ENCODE measurements around the gene TMEM220.

DNA sequence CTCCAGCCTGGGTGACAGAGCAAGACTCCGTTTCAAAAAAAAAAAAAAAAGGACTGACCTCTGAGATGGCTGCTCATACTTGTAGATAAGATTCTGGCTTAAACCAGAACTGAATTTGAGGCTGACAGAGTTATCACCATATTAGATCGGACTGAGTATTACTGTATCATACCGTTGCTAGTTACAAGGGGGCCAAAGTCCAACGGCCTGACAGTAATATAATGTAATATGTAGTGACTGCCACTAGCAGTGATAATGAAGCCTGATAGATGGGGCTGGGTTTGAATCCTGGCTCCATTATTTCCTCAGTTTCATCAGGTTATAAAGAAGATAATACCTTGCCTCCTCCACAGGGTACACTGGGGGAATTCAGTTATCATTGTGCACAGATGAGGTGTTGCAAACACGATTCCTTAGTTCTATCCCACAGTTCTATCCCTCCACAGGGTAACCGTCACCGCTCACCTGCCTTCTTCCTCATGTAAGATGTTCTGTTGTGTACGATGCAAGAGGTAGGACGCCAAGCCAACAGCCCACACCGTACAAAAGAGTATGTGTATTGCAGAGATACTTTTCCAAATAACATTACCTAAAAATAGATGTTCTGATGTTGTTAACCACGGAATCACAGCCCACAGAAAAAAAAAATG lies 5.2 kb downstream of the TMEM220 start:
- TF ChIP-seq, protein P1, sequence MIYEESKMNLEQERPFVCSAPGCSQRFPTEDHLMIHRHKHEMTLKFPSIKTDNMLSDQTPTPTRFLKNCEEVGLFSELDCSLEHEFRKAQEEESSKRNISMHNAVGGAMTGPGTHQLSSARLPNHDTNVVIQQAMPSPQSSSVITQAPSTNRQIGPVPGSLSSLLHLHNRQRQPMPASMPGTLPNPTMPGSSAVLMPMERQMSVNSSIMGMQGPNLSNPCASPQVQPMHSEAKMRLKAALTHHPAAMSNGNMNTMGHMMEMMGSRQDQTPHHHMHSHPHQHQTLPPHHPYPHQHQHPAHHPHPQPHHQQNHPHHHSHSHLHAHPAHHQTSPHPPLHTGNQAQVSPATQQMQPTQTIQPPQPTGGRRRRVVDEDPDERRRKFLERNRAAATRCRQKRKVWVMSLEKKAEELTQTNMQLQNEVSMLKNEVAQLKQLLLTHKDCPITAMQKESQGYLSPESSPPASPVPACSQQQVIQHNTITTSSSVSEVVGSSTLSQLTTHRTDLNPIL (CRISPR knock-in tag; IDR thresholded peaks at IDR 0.05; ENCODE audit: low read depth), result no peak
- TF ChIP-seq, protein P2, sequence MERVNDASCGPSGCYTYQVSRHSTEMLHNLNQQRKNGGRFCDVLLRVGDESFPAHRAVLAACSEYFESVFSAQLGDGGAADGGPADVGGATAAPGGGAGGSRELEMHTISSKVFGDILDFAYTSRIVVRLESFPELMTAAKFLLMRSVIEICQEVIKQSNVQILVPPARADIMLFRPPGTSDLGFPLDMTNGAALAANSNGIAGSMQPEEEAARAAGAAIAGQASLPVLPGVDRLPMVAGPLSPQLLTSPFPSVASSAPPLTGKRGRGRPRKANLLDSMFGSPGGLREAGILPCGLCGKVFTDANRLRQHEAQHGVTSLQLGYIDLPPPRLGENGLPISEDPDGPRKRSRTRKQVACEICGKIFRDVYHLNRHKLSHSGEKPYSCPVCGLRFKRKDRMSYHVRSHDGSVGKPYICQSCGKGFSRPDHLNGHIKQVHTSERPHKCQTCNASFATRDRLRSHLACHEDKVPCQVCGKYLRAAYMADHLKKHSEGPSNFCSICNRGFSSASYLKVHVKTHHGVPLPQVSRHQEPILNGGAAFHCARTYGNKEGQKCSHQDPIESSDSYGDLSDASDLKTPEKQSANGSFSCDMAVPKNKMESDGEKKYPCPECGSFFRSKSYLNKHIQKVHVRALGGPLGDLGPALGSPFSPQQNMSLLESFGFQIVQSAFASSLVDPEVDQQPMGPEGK (CRISPR knock-in tag; IDR thresholded peaks at IDR 0.05; ENCODE audit: borderline replicate concordance), result no peak
- no peak for TF ChIP-seq ZFP3 (CRISPR knock-in tag; IDR thresholded peaks at IDR 0.05)
- TF ChIP-seq, protein P3, sequence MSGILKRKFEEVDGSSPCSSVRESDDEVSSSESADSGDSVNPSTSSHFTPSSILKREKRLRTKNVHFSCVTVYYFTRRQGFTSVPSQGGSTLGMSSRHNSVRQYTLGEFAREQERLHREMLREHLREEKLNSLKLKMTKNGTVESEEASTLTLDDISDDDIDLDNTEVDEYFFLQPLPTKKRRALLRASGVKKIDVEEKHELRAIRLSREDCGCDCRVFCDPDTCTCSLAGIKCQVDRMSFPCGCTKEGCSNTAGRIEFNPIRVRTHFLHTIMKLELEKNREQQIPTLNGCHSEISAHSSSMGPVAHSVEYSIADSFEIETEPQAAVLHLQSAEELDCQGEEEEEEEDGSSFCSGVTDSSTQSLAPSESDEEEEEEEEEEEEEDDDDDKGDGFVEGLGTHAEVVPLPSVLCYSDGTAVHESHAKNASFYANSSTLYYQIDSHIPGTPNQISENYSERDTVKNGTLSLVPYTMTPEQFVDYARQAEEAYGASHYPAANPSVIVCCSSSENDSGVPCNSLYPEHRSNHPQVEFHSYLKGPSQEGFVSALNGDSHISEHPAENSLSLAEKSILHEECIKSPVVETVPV (CRISPR knock-in tag; IDR thresholded peaks at IDR 0.05), result no peak
- TF ChIP-seq ARNTL (CRISPR knock-in tag; IDR thresholded peaks at IDR 0.05; ENCODE audit: borderline replicate concordance, low read depth), result no peak
- no peak for TF ChIP-seq ZNF70 (CRISPR knock-in tag; IDR thresholded peaks at IDR 0.05)
- no peak for TF ChIP-seq RARB (CRISPR knock-in tag; IDR thresholded peaks at IDR 0.05)
- TF ChIP-seq, protein P4, sequence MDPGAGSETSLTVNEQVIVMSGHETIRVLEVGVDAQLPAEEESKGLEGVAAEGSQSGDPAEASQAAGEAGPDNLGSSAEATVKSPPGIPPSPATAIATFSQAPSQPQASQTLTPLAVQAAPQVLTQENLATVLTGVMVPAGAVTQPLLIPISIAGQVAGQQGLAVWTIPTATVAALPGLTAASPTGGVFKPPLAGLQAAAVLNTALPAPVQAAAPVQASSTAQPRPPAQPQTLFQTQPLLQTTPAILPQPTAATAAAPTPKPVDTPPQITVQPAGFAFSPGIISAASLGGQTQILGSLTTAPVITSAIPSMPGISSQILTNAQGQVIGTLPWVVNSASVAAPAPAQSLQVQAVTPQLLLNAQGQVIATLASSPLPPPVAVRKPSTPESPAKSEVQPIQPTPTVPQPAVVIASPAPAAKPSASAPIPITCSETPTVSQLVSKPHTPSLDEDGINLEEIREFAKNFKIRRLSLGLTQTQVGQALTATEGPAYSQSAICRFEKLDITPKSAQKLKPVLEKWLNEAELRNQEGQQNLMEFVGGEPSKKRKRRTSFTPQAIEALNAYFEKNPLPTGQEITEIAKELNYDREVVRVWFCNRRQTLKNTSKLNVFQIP (CRISPR knock-in tag; IDR thresholded peaks at IDR 0.05; ENCODE audit: borderline replicate concordance, low read depth), result no peak
- TF ChIP-seq OSR1 (CRISPR knock-in tag; IDR thresholded peaks at IDR 0.05), result no peak
- TF ChIP-seq ZNF8 (CRISPR knock-in tag; IDR thresholded peaks at IDR 0.05), result no peak
- no peak for TF ChIP-seq CSDC2 (CRISPR knock-in tag; IDR thresholded peaks at IDR 0.05)
- no peak for TF ChIP-seq ZC3H10 (CRISPR knock-in tag; IDR thresholded peaks at IDR 0.05)
- TF ChIP-seq, protein P5, sequence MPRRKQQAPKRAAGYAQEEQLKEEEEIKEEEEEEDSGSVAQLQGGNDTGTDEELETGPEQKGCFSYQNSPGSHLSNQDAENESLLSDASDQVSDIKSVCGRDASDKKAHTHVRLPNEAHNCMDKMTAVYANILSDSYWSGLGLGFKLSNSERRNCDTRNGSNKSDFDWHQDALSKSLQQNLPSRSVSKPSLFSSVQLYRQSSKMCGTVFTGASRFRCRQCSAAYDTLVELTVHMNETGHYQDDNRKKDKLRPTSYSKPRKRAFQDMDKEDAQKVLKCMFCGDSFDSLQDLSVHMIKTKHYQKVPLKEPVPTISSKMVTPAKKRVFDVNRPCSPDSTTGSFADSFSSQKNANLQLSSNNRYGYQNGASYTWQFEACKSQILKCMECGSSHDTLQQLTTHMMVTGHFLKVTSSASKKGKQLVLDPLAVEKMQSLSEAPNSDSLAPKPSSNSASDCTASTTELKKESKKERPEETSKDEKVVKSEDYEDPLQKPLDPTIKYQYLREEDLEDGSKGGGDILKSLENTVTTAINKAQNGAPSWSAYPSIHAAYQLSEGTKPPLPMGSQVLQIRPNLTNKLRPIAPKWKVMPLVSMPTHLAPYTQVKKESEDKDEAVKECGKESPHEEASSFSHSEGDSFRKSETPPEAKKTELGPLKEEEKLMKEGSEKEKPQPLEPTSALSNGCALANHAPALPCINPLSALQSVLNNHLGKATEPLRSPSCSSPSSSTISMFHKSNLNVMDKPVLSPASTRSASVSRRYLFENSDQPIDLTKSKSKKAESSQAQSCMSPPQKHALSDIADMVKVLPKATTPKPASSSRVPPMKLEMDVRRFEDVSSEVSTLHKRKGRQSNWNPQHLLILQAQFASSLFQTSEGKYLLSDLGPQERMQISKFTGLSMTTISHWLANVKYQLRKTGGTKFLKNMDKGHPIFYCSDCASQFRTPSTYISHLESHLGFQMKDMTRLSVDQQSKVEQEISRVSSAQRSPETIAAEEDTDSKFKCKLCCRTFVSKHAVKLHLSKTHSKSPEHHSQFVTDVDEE (CRISPR knock-in tag; IDR thresholded peaks at IDR 0.05), result no peak
- no peak for TF ChIP-seq TOX (CRISPR knock-in tag; IDR thresholded peaks at IDR 0.05; ENCODE audit: borderline replicate concordance)

All from SK-N-SH treated with all-trans-retinoic acid at 6 μM for 48 hours (cell line).